Stimulated activated CD4-positive, alpha-beta T cell treated with anti-CD3 and anti-CD28 coated beads, Interleukin-12 subunit alpha, Interleukin-12 subunit beta, amount 100 ng/mL, for 24 hours (primary cell): ENCODE measurements around the gene COL18A1.
A peak's percentile ranks its signal among the peaks of the same experiment; 100 is the strongest.
"Not testable (repeated sequence)": the region's sequence is repeated elsewhere in the genome, so short reads cannot be mapped to it uniquely, and the experiment has no call there.

Source experiments
- DNase-seq, 2 experiments: peaks; one replicate each; pipeline ENCODE4 v3.0.0-alpha.2; 2020; ENCODE audit warnings: low read depth in 2 of 2

Gene COL18A1

DNA sequence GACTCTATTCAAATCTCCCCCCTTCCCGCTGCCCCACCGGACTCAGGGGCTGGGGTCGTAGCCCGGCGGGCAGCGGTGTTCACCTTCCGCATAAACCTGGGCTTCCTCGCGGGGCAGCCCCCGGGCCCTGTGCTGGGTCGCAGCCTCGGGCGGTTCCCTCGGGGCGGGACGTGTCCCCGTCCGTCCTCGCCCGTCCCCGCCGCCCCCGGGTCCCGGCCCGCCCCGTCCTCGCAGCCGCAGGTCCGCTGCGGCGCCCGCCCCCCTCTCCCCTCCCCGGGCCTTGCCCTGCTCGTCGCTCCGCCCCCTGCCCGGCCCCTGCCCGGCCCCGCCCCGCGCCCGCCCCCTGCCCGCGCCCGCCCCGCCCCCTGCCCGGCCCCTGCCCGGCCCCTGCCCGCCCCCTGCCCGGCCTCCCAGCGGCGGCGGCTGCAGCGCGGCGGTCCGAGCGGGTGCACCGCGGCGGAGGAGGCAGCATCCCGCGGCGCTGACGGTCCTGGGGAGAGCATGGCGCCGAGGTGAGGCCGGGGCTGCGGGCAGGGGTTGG is at the start of gene COL18A1:
Gene COL18A1 (plus strand): TSS at position 436 of the 541 bp plus-strand sequence. CDS start 66 bp downstream, at position 502.
- peak in 1 of 2 experiments; percentile 29 for DNase-seq

DNA sequence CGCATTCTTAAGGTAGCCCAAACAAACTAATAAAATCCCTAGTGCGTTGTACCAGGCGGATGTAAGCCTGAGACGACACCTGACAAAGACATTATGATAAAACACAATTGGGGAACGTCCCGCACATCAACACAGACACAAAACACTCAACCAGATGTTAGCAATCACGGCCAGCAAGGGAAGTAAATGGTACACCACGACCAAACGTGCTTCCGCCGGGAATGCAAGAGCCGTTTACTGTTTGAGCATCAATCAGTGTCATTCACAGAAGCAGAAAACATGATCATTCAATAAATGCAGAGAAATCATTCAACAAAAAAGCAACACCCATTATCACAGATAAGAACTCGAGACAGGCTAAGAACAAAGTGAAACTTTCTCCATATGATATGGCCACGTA is 49.4 kb upstream of the COL18A1 start:
- DNase-seq: no peak

- DNase-seq: no peak
Observed at GRCh38 chr21:45356251-45356650, 48.7 kb upstream of the COL18A1 start.

DNA sequence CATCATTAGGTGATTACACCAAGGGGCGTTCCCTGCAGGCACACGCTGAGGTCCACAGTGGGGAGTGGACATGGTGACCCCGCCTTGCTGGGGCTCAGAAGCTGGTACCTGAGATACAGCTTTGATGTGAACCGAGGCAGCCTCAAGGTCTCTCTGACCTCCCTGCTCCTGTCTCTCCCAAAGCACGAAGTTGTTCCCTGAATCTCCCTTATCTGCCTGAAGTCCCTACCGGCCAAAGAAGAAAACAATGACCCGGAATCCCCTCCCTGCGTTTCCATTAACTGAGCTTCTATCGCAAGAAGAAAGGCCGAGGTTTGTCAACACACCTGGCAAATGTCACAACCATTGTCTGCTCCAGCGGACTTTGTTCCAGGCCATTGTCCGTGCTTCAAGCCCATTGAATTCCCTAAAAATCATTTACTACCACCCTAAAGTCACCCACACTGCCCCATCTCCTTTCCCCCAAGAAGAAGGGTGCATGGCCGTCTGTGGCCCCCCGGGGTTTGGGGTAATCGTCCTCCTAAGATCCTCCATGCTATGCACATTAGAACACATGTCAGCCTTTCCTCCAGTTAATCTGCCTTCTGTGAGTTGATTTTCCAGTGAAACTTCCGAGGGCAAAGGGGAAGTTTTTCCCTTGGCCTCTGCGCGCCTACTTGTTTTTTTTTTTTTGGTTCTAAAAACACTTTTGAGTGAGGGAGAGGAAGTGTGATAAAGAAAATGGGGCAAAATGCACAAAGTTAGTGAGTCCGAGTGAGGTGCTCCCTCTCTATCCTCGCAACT is 48.1 kb upstream of the COL18A1 start:
- DNase-seq: no peak

DNA sequence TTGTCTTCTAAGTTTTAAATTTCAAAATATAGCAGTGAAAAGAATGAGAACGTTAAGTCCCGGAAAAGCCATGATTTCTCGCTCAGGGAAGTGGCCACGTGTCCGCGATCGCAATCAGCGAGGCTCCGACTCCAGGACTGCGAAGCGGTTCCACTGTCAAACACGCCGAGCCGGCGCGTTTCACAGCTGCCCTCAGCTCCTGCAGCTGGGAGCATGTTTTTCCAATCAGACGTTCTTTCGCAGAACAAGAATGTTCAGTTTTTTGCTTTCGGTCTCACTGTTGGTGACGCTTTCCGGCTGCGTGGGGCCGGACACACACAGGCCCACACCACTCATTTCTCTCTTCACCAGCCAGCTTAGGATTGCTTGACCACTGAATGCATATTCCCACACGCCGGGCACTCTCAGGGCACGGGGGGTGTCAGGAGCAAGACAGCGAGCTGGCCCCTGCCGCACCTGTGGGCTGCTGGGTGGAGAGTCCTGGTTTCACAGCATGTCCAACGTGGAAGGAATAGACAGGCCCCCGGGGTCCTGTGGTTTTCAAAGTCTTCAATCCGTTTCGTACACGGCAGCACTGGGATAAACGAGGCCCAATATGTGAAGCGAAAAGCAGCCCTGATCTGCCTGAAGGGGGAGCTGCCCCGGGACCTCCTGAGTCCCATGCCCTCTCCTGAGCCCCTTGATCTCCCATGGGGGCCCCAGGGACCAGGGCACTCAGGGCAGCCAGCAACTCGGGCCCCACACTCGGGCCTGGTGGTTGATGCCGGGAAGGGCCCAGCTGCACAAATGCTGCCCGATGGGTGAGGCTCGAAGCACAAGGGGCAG is 47.3 kb upstream of the COL18A1 start:
- DNase-seq: no peak

- no peak for DNase-seq
Observed at GRCh38 chr21:45358261-45358670, 46.7 kb upstream of the COL18A1 start.

- no peak for DNase-seq
Observed at GRCh38 chr21:45358711-45359310, 46.2 kb upstream of the COL18A1 start.

DNA sequence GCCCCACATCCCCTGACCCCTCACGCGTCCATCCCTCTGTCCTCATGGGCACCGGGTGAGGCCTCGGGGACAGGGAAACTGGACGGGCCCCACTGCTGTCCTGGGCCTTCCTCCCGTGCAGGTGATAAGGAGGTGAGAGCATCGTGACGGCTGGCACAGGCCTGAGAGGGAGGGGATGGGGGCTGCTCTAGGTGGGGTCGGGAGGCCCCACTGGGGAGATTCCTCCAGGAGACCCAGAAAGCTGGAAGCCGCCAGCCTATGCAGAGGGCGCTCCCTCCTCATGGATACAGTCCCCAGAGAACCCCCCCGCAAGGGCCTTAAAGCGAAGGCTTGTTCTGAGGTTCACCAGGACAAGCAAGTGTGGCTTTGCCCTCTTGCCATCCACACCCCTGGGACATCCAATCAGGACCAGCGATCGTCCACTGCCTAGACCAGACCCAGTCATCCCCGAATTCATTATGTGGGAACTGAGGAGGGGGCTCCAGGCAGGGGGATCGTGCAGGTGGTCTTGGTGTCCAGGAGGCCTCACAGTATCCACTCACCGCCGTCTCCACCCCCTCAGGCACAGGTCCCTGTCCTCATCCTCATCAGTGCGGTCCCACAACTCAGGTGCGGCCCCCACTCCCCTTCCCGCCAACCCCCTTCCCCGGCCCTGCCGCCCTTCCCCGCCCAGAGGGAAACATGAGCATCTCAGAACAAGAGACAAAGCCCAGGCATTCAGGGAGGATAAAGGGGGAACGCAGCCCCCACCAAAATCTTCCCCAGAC is 45.3 kb upstream of the COL18A1 start:
- DNase-seq: no peak

DNA sequence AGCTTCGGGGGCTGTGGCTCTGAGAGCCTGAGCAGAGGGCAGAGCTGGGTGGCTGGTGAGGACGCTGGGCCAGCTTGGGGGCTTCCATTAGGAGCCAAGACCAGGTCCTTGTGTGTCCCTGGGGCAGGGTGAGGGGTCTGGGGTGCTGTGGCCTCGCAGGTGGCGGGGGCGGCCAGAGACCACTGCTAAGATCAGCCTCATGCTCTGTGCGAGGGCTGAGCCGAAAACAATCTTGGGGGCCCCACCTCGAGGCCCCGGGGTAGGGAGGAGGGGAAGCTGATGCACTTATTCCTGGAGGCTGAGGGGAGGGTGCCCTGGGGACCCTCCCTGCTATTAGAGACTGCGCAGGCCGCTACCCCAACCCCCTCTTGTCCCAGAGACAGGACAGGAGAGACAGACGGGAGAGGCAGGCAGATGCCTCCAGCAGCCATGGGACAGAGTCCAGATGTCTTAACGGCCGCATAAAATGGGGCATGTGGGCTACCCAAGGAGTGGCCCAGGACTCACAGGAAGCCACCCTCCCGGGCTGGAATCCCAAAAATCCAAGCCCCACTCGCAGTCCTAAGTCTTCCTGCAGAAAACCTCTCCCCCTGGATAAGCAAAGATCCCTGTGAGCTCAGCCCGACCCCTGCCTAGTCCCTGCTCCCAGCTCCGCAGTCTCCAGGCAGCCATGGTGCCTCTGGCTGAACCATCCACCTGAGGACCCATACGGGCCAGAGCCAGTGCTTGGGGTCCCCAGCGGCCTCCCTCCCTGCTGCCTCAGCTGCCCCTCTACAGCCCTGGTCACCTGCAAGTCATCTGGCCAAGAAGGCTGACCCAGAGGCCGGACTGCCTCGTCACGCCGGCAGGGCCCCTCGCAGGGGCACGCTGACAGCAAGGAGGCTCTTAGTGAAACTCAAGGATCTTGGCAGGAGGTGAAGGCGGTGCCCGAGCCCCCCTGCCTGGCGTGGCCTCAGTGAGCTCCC is 43.6 kb upstream of the COL18A1 start:
- DNase-seq: no peak

DNA sequence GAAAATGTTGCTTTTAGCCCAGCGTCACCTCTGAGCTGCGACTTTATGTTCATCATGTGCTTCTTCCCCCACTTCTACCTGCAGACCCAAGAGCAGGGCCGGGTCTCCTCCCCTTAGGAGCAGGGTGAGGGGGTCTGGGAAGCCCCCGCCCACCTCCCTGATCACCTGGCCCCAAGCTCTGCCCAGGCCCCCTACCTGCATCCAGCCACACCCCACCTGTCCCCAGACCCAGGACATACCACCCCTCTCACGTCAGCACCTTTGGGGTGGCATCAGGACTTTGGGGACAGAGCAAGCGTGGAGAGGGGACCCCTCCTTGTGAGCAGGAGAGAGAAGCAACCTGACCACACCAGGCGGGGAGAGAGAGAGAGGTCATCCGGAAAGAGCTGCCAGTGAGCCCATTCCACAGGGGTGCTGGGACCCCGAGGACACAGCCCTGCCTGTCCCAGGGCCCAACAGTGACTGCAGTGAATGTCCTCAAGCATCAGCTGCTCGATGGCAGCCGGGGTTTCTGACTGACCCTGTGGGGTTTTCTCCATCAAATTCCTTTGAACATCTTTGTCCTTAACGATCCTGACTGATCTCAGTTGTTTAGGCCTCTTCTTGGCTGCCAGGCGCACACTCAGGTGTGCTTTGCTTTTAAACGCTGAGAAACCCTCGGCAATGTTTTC is 42.8 kb upstream of the COL18A1 start:
- DNase-seq: no peak

DNA sequence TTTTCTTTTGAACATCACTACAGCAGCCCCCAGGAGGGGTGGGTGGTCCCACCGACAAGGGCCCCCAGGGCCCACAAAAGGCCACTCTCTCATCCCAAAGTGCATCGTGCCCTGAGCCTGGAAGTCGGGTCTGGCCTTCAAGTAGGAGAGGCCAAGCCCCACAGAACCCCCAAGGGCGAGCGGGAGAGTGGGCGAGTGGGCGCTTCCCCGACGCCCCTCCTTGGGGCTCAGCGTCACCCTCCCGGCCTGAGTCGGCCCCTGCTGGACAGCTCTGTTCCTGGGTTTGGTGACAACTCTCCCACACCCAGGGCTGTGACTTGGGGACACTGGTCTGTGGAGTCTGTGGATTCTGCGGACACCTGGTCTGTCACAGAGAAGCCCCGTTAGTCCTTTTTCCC is 42.2 kb upstream of the COL18A1 start:
- no peak for DNase-seq

GRCh38 chr21:45363272-45363671 is 41.7 kb upstream of the COL18A1 start:
- not testable (repeated sequence) for DNase-seq

GRCh38 chr21:45363921-45364467 is 41.0 kb upstream of the COL18A1 start:
- peak; percentile 5 to 39 for DNase-seq

DNA sequence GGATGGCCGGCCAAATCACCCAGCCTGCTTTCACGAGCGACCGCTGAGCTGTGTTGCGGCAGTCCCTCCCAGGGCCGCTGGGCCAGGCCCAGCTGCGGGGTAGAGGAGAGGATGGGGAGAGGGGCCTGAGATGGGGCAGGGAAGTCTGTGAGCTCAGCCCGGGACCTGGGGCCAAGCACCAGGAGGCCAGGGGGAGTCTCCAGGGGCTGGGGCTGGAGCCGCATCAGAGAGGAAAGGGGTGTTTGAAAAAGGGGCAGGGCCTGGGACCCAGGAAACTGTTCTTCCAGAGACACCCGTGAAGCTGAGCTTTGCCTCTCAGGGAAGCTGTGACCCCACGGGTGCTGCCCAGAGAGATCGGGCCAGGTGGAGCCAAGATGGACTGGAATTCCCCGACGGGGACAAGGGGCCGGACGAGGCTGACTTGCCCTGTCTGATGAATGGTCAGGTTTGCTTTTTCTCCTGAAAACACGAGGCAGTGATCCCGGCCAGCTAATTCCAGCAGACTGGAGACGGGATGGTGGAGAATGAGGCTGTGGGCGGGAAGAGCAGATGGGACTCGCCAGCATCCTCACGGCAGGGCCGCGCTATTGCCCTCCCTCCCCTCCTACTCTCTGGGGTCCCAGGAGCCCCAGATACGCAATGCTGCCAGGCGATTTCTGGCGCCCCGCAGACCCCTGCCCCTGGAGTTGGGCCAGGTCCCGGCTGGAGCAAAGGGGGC is 40.3 kb upstream of the COL18A1 start:
- DNase-seq: no peak

GRCh38 chr21:45365186-45365607 is 39.8 kb upstream of the COL18A1 start:
- no peak for DNase-seq

GRCh38 chr21:45365608-45366241 is 39.2 kb upstream of the COL18A1 start:
- no peak for DNase-seq

DNA sequence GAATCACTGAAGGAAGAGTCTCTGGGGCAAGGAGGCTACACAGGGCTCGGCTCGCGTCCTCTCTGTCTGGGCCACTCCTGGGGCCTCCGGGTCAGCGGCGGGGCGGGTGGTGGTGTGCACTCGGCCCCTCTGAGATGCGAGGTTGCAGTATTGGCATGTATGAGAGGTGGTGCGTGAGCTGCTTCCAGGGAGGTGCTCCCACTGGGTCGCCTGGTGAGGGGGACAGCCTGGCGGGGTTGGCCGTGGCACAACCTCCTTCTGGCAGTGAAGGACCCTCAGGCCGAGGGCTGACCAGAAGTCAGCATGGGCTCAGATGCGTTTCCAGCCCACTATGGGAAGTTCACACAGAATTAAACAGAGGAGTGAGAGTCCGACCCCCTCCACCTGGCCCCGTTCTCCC is 38.5 kb upstream of the COL18A1 start:
- DNase-seq: no peak

DNA sequence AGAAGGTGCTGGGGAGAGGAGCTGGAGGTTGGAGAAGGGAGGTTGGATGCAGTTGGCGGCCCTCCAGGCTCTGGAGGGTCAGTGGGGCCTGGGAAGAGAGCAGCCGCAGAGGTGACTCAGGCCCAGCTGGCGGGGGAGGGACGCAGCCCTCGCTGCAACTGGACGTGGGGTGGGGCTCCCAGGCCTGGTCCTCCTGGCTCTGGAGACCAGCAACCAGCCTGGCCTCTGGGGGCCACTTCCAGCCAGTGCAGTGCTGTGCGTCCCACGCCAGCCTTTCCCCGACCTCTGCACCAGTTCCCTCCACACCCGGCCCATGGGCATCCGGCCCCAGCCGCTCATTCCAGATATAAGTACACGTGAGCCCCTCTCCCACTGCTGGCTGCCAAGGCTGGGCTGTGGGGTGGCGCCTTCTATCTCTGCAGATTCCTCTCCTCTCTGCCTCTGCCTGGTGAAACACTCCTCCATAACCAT is 38.0 kb upstream of the COL18A1 start:
- DNase-seq: no peak
